ENCODE data around the gene SULT6B1.
"Not testable (repeated sequence)": the region's sequence is repeated elsewhere in the genome, so short reads cannot be mapped to it uniquely, and the experiment has no call there.

SULT6B1 gene

GRCh38 chr2:37188570-37188969, at the start of gene SULT6B1:
SULT6B1 (minus strand) TSS chr2:37188670; CDS start chr2:37188640, 30 bp downstream.
- no peak for TF ChIP-seq CTCF (IDR thresholded peaks at IDR 0.05; ENCODE audit: low read depth, low read length)
- no peak within 1 kb of the TSS for H3K4me3 ChIP-seq (ENCODE audit: low read depth, low read length)

GRCh38 chr2:37232131-37232933, 43.9 kb upstream of the SULT6B1 start:
- peak overlapping the region; percentile 74 for H3K4me3 ChIP-seq (ENCODE audit: low read depth, low read length)
- no peak for TF ChIP-seq CTCF (IDR thresholded peaks at IDR 0.05; ENCODE audit: low read depth, low read length)

GRCh38 chr2:37231241-37232130, 43.0 kb upstream of the SULT6B1 start, which contains the start of the genes CEBPZ and NDUFAF7:
CEBPZ (minus strand) TSS chr2:37231596; CDS start chr2:37231567, 29 bp downstream.
NDUFAF7 (plus strand) TSS chr2:37231658; CDS start chr2:37231706, 48 bp downstream.
- TF ChIP-seq CTCF (IDR thresholded peaks at IDR 0.05; ENCODE audit: low read depth, low read length): no peak
- peak within 1 kb of the TSS; percentile 74 for H3K4me3 ChIP-seq (ENCODE audit: low read depth, low read length)

GRCh38 chr2:37230581-37230980, 42.1 kb upstream of the SULT6B1 start:
- H3K4me3 ChIP-seq (ENCODE audit: low read depth, low read length): peak overlapping the region; percentile 74
- no peak for TF ChIP-seq CTCF (IDR thresholded peaks at IDR 0.05; ENCODE audit: low read depth, low read length)

GRCh38 chr2:37228788-37229187, 40.3 kb upstream of the SULT6B1 start:
- H3K4me3 ChIP-seq (ENCODE audit: low read depth, low read length): no peak overlapping the region
- no peak for TF ChIP-seq CTCF (IDR thresholded peaks at IDR 0.05; ENCODE audit: low read depth, low read length)

GRCh38 chr2:37226863-37227262, 38.4 kb upstream of the SULT6B1 start:
- no peak for TF ChIP-seq CTCF (IDR thresholded peaks at IDR 0.05; ENCODE audit: low read depth, low read length)
- no peak overlapping the region for H3K4me3 ChIP-seq (ENCODE audit: low read depth, low read length)

- H3K4me3 ChIP-seq (ENCODE audit: low read depth, low read length): not testable (repeated sequence)
Observed at GRCh38 chr2:37225129-37225528, 36.7 kb upstream of the SULT6B1 start.
